GM19438 (cell line): ENCODE data around the gene SF3B3.
"Not testable (repeated sequence)": the region's sequence is repeated elsewhere in the genome, so short reads cannot be mapped to it uniquely, and the experiment has no call there.

Source experiments
- ATAC-seq: cut with Tn5 transposase; IDR thresholded peaks from one replicate; pipeline ENCODE4 v1.9.1; 2021; ENCODE audit warnings: low read depth; ENCODE audit not compliant: unreplicated experiment

Gene SF3B3

DNA sequence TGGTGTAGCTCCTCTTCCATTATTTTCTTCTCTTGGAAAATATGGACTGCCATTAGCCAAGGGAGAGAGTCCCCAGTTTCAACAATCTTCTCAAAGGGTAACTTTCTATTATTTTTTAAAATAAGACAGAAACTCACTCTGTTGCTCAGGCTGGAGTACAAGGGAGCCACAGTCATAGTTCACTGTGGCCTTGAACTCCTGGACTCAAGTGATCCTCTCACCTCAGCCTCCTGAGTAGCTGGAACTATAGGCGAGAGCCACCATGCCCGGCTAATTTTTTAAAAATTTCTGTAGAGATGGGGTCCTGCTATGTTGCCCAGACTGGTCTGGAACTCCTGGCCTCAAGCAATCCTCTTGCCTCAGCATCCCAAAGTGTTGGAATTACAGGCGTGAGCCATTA, 13.4 kb upstream of the SF3B3 start:
- no peak for ATAC-seq

DNA sequence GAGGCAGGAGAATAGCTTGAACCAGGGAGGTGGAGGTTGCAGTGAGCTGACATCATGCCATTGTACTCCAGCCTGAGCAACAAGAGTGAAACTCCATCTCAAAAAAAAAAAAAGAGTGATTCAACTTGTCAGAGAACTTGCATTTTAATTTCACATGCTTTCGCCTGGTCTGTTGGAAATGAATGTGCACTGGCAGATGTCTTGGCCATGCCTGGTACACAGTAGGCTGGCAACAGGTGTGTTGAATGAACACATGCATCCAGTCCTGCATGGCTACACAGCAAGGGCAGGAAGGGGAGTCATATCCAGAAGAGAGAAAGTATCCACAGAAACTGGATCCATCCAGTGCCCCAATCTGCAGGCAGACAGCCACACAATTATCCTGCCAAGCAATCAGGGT, 11.8 kb upstream of the SF3B3 start:
- no peak for ATAC-seq

- no peak for ATAC-seq
These were observed 11.2 kb upstream of the SF3B3 start for GRCh38 chr16:70512456-70512855.

- ATAC-seq: no peak
These were observed 2.9 kb upstream of the SF3B3 start for GRCh38 chr16:70520612-70521297.

DNA sequence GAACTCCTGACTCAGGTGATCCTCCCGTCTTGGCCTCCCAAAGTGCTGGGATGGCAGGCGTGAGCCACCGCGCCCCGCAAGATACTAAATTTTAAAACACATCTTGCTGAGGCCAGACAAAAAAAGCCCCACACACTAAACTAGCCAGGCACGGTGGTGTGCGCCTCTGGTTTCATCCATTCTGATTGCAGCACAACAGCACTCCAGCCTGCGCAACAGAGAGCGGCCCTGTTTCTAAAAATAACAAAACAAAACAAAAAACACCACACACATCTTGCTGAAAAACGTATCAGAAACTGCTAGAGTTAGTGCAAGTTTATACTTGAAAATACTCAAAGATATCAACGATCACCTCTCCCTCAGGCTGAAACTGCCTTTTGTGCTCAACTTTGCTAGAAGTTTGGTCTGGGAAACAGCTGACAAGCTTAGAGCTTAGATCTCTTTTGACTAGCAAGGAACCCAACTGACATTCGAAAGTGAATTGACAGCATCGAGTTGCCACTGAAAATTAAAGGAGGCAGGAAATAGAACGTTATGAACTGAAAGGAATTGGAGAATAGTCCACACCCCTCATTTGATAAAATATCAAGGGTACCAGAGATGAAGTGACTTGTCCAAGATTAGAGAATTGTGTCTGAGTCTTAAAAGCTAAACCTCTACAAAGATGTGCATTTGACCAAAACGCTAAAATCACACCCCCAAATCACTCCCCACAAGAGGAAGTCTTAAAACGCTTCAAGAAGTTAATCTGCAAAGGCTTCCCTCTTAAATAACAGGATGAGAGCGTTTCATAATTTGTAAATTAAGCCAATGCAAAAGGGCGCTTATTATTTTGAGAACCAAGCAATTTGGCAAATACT, 1.2 kb upstream of the SF3B3 start:
- no peak for ATAC-seq

- ATAC-seq: peak; percentile 55
These were observed 407 bp upstream of the SF3B3 start, which contains the start of gene COG4 for GRCh38 chr16:70523076-70523742. TSS of gene COG4 (minus strand) at chr16:70523554. CDS start at chr16:70523543, 11 bp downstream.

- ATAC-seq: not testable (repeated sequence)
These were observed 796 bp downstream of the SF3B3 start for GRCh38 chr16:70524399-70524825.

- no peak for ATAC-seq
These were observed 2.8 kb downstream of the SF3B3 start for GRCh38 chr16:70526403-70526802.

DNA sequence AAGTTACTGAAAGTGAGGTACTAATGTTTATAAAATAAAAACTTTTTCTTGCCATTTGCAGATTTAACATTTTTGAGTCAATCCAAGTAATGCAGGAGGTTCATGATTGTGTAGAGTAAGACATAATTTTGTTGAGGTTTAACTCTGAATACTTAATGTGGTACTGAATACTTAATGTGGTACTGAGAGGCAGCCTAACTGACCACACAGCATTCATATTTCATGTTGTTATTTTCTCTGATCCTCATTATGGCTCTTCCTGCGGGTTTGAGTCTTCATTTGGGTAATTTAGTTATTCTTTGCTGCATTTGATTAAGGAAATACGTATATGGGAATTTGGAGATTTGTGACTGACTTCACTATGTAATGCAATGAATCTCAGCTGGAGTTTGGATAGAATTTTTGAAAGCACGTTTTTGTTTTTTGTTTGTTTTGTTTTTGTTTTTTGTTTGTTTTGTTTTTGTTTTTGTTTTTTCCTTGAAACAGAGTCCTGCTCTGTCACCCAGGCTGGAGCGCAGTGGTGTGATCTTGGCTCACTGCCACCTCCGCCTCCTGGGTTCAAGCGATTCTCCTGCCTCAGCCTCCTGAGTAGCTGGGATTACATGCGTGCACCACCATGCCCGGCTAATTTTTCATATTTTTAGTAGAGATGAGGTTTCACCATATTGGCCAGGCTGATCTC, 3.8 kb downstream of the SF3B3 start:
- no peak for ATAC-seq

DNA sequence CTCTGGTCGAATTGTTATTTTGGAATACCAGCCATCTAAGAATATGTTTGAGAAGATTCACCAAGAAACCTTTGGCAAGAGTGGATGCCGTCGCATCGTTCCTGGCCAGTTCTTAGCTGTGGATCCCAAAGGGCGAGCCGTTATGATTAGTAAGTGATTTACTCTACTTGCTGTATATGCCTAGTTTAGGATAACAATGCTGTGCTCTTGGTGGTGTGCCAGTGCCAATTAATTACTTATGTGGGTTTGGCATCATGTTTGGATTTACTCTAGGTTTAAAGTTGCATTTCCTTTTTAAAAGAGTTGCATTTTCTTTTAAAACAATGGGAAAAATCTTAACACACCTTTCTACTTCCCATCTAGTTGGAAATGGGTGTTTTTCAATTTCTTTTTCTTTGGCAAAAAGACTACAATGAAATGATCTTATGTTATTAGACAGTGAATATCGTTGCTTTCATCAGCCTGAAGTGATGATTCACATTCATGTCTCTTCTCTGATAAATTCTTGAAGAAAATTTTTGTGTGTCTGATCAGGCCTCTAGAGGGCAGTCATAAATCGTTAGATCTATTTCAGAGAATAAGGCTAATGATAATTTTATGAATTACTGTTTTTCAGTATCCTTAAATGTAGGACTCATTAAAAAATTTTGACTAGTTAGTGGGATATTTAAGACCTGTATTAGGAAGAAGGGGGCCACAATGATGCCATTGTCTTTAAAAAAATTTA, 5.6 kb downstream of the SF3B3 start:
- no peak for ATAC-seq

GRCh38 chr16:70529954-70530353, 6.3 kb downstream of the SF3B3 start:
- ATAC-seq: not testable (repeated sequence)

DNA sequence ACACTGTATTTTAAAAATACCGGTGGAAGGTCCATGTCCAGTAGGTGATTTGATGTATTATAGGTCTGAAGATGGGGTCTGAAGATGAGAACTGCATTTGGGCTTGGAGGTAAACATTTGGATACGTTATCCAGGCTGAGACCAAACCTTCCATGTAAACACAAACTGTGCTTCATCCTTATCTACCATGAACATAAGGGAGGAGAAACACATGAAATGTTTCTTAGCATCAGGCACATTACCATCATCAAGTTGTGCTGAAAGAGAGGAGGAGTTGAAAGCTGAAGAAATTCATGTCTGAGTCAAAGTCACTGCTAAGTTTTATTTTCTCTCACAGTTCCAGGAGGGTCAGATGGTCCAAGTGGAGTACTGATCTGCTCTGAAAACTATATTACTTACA, 11.4 kb downstream of the SF3B3 start:
- ATAC-seq: no peak

DNA sequence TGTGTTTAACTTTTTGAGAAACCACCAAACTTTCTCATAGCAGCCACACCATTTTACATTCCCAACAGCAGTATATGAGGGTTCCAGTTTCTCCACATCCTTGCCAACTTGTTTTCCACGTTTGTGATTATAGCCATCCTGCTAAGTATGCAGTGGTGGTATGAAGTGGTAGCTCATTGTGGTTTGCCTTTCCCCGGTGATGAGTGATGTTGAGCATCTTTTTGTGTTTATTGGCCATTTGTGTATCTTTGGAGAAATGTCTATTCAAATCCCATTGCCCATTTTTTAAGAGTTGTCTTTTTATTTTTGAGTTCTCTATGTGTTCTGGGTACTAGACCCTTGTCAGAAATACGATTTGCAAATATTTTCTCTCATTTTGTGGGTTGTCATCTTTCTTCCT, 17.4 kb downstream of the SF3B3 start:
- no peak for ATAC-seq

GRCh38 chr16:70544548-70544947, 20.9 kb downstream of the SF3B3 start:
- ATAC-seq: no peak

GRCh38 chr16:70548936-70549335, 25.3 kb downstream of the SF3B3 start:
- ATAC-seq: no peak

- ATAC-seq: no peak
These were observed 26.5 kb downstream of the SF3B3 start for GRCh38 chr16:70550082-70550481.

- ATAC-seq: no peak
These were observed 28.2 kb downstream of the SF3B3 start for GRCh38 chr16:70551788-70552187.

GRCh38 chr16:70552675-70553074, 29.1 kb downstream of the SF3B3 start:
- ATAC-seq: no peak

GRCh38 chr16:70553645-70554044, 30.0 kb downstream of the SF3B3 start:
- ATAC-seq: no peak

DNA sequence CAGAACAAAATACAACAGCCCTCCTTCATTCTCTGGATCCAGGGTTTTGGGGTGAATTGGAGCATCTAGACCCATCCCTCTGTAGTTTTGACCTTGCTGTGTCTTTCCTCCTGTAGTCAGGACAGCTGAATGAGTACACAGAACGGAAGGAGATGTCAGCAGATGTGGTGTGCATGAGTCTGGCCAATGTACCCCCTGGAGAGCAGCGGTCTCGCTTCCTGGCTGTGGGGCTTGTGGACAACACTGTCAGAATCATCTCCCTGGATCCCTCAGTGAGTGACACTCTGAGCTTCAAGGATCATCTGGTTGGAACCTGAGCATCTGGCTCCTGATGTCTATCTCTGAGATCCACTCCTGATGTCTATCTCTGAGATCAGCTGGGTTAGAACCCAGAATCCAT, 32.4 kb downstream of the SF3B3 start:
- ATAC-seq: no peak
